Thyroid gland (tissue), 4 donors: ENCODE data around the gene FBXW5. TPM values are rescaled to one million over a fixed set of nuclear protein-coding genes. Genes with fewer than 3 reads are reported as not detected.
A peak's percentile ranks its signal among the peaks of the same experiment; 100 is the strongest.

ENCODE experiments used
- DNase-seq, 2 donors: peaks; one replicate each; pipeline ENCODE4 v3.0.0-alpha.2; 2019
- H3K27ac ChIP-seq, 3 donors: fragments of 200-600 bp; sonication (generic); 1 replicate in 2 of 3; 2 replicates in 1 of 3; pipeline ENCODE4 v1.5.1; 2016 to 2019; ENCODE audit warnings: mild to moderate bottlenecking in 1 of 3, moderate library complexity in 1 of 3
- H3K27me3 ChIP-seq: fragments of 200-600 bp; sonication (generic); one replicate; pipeline ENCODE4 v1.5.1; 2019
- H3K36me3 ChIP-seq, 2 donors: fragments of 200-600 bp; sonication (generic); one replicate each; pipeline ENCODE4 v1.5.1; 2016 to 2019
- H3K4me1 ChIP-seq, 2 donors: fragments of 200-600 bp; sonication (generic); one replicate each; pipeline ENCODE4 v1.5.1; 2017 to 2019
- H3K4me3 ChIP-seq, 3 donors: fragments of 200-600 bp; sonication (generic); replicated peaks in 1 of 3; 1 replicate in 2 of 3; 2 replicates in 1 of 3; pipeline ENCODE4 v1.5.1; 2016; ENCODE audit warnings: mild to moderate bottlenecking in 1 of 3
- H3K9me3 ChIP-seq: fragments of 200-600 bp; sonication (generic); one replicate; pipeline ENCODE4 v1.5.1; 2017
- CTCF ChIP-seq, 6 experiments: fragments of 200-600 bp in 3 of 6; fragments of 450-650 bp in 3 of 6; sonication (generic) in 3 of 6; IDR thresholded peaks; one replicate each; pipeline ENCODE4 v1.5.1; 2016 to 2019; ENCODE audit warnings: antibody characterized with exemption in 6 of 6, mild to moderate bottlenecking in 2 of 6, inconsistent platforms in 1 of 6, moderate library complexity in 1 of 6
- POLR2A ChIP-seq, 2 donors: fragments of 450-650 bp; IDR thresholded peaks; one replicate each; pipeline ENCODE4 v1.6.1; 2017; ENCODE audit warnings: antibody characterized with exemption in 2 of 2, mild to moderate bottlenecking in 2 of 2, moderate library complexity in 1 of 2
- WGBS, 2 donors: methylation state at CpG; one replicate each; pipeline ENCODE4 v1.1.5; 2017; 5-methylcytosine and 5-hydroxymethylcytosine counted together
- intact Hi-C: fragments of 100-400 bp; cut with DNase I; formaldehyde crosslinking; loops from one replicate; pipeline ENCODE4 v1.15.1; 2023
- total RNA-seq, 4 donors: library from RNA; depleted of rRNA; stranded (reverse); fragments of >200 nt; gene quantifications; one replicate each; pipeline ENCODE4 v1.2.3, GENCODE V29; 2016

The FBXW5 gene
- total RNA-seq: 100 to 1,000 TPM; 138 to 282 (median 203) TPM

- H3K27ac ChIP-seq: peak within 1 kb of the TSS; percentile 62 to 80 (median 74)
- intact Hi-C loops: loop anchor here (5.0 kb wide), 3 partner anchors 57 to 137 kb away; partner anchors contain the start of genes PHPT1, RABL6 and TRAF2
- H3K9me3 ChIP-seq: no peaks in the 10 kb centered on the region
- H3K36me3 ChIP-seq: peaks cover 33% of the 10 kb centered on the region in 2 donors
- peaks cover 38 to 58% of the 10 kb centered on the region in 2 donors for H3K4me1 ChIP-seq
- DNase-seq: peak; percentile 94 to 95
- TF ChIP-seq POLR2A (IDR thresholded peaks at IDR 0.05) (peak; percentile 40 to 79), CTCF (IDR thresholded peaks at IDR 0.05) (peak; percentile 80 to 99 (median 99))
- H3K4me3 ChIP-seq: peak within 1 kb of the TSS; percentile 71 to 94 (median 87)
- H3K27me3 ChIP-seq: no peaks in the 10 kb centered on the region
- 14 to 17% methylated on average over 20 to 21 of the region's 74 CpGs for WGBS, 2 donors
These were observed at the start of gene FBXW5, which contains the start of gene C8G for GRCh38 chr9:136944519-136945332. FBXW5 (minus strand) TSS chr9:136944738; CDS start chr9:136944083, 655 bp downstream. C8G (plus strand) TSS chr9:136945243; CDS start chr9:136945321, 78 bp downstream.

GRCh38 chr9:136992819-136993369 is 48.4 kb upstream of the FBXW5 start:
- intact Hi-C loops: no loop called here
- H3K27ac ChIP-seq: peak overlapping the region in 2 of 3 donors; percentile 35 to 78
- no CpG with 5 or more reads among the region's 18 CpGs for WGBS, 2 donors

GRCh38 chr9:136991993-136992818 is 47.7 kb upstream of the FBXW5 start, which contains the start of gene PAXX:
PAXX (plus strand) TSS chr9:136992422; CDS start chr9:136992444, 22 bp downstream.
- TF ChIP-seq CTCF (IDR thresholded peaks at IDR 0.05) (peak in 1 of 6 experiments; percentile 12), POLR2A (IDR thresholded peaks at IDR 0.05) (peak in 1 of 2 donors; percentile 53)
- Histone ChIP-seq H3K4me1 (peaks cover 44 to 55% of the 10 kb centered on the region in 2 donors), H3K9me3 (no peaks in the 10 kb centered on the region), H3K36me3 (no peaks in the 10 kb centered on the region), H3K27ac (peak within 1 kb of the TSS; percentile 57 to 78 (median 74)), H3K4me3 (peak within 1 kb of the TSS in 2 of 3 donors; percentile 46 to 75), H3K27me3 (no peaks in the 10 kb centered on the region)
- intact Hi-C loops: no loop called here
- 13% methylated on average over 3 of the region's 92 CpGs; no CpG with 5 or more reads in 1 of the 2 donors for whole genome bisulfite sequencing, 2 donors
- DNase-seq: peak; percentile 91 to 92

More at GRCh38 chr9:136992819-136993369, 48.4 kb upstream of the FBXW5 start:
- TF ChIP-seq POLR2A (IDR thresholded peaks at IDR 0.05): no peak
- no peak for TF ChIP-seq CTCF (IDR thresholded peaks at IDR 0.05)
- Histone ChIP-seq H3K9me3 (no peaks in the 10 kb centered on the region), H3K4me1 (peaks cover 46 to 62% of the 10 kb centered on the region in 2 donors), H3K27me3 (no peaks in the 10 kb centered on the region), H3K4me3 (peak overlapping the region in 2 of 3 donors; percentile 46 to 75), H3K36me3 (no peaks in the 10 kb centered on the region)
- no peak for DNase-seq

GRCh38 chr9:136990242-136990911 is 45.8 kb upstream of the FBXW5 start:
- peaks cover 27 to 39% of the 10 kb centered on the region in 2 donors for H3K4me1 ChIP-seq
- intact Hi-C loops: no loop called here
- no peak for TF ChIP-seq POLR2A (IDR thresholded peaks at IDR 0.05)
- TF ChIP-seq CTCF (IDR thresholded peaks at IDR 0.05): no peak
- no peaks in the 10 kb centered on the region for H3K27me3 ChIP-seq
- no peak for DNase-seq
- H3K4me3 ChIP-seq: no peak overlapping the region
- no peaks in the 10 kb centered on the region for H3K9me3 ChIP-seq
- 66 to 69% methylated on average over 10 of the region's 10 CpGs for WGBS, 2 donors
- no peaks in the 10 kb centered on the region for H3K36me3 ChIP-seq
- no peak overlapping the region for H3K27ac ChIP-seq
